ENCODE results near the gene USH2A. TPM values are rescaled to one million over a fixed set of nuclear protein-coding genes. Genes with fewer than 3 reads are reported as not detected.

The USH2A gene
- polyA plus RNA-seq, 1 donor from 2014 or later = not detected

DNA sequence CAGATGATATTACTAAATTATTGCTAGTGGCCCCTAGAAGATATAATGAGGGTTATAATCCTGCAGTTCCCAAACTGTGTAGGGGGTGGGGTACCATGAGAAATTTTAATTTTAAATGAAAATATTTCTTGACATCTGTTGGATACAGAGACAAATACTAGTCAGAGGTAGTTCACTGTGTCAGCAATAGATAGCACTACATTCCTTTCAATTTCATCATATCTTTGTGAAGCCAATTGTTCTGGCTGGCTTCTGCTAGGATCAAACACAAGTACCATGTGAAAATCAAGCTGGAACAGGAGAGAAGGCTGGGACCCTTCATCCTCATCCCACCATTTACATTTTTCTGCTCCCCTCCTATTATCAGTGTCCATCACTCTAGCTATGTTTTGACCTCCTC, 208.1 kb downstream of the USH2A start:
- no peaks in the 10 kb centered on the region for H3K36me3 Mint-ChIP-seq
- H3K4me1 Mint-ChIP-seq = no peaks in the 10 kb centered on the region
- no peak overlapping the region for H3K27ac Mint-ChIP-seq
- H3K4me3 Mint-ChIP-seq = no peak overlapping the region
- peaks cover 3% of the 10 kb centered on the region for H3K27me3 Mint-ChIP-seq
- H3K9me3 Mint-ChIP-seq = peaks cover 0 to 2% (median 0%) of the 10 kb centered on the region in 3 donors

DNA sequence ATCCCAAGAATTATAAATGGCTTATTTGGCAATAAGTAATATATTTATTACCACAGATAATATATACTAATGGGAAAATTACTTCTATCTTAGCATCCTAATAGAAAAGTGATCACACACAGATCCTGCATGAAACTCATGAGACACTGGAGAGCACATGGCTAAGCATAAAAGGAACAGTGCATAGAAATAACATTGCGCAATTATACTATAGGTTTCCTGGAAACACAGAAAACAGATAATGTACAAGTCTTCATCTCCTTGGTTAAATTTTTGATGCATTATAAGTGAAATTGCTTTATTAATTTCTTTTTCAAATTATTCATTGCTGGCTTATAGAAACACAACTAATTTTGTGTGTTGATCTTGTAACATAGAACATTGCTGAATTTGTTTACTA, 210.4 kb downstream of the USH2A start:
- Mint-ChIP-seq H3K36me3 (no peaks in the 10 kb centered on the region), H3K4me3 (no peak overlapping the region), H3K27ac (no peak overlapping the region), H3K4me1 (no peaks in the 10 kb centered on the region), H3K27me3 (peaks cover 3% of the 10 kb centered on the region), H3K9me3 (peaks cover 0 to 2% (median 0%) of the 10 kb centered on the region in 3 donors)

DNA sequence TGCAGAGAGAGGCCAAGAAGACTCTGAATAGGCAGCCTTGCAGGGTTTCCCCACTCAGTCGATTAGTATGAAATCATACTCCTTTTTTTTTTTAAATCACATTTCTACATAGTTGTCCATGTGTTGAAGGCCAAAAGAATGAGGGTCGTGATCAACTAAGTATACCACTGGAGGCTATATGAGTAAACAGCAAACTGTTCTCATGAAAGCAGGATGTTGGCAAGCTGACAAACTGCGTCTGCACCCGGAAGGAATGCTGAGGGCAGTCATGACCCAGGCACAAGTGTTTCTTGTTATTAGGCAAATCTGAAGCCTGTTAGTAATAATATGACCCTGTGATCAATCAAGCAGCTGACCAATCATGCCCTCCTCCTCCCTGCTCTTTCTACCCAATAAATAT, 213.2 kb downstream of the USH2A start:
- peaks cover 3% of the 10 kb centered on the region for H3K27me3 Mint-ChIP-seq
- no peaks in the 10 kb centered on the region for H3K4me1 Mint-ChIP-seq
- H3K27ac Mint-ChIP-seq = no peak overlapping the region
- H3K9me3 Mint-ChIP-seq = peaks cover 0 to 2% (median 0%) of the 10 kb centered on the region in 3 donors
- no peaks in the 10 kb centered on the region for H3K36me3 Mint-ChIP-seq
- H3K4me3 Mint-ChIP-seq = no peak overlapping the region

DNA sequence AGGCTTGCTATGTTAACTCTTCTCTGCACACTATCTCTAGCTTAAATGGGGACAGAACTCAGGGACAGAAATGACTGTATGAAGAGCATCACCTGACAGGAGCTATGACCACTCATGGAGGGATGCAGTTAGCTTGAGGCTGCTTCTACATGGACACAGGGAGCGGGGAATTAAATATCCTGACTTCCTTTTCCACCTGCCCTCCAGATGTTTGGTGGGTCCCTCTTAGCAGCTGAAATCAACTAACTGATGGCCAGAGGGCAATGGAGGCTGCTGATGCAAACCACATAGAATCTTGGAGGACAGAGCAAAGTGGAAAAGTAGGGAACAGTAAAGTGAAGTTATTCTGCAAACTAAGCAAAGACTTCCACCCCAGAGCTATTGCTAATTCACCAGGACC, 214.1 kb downstream of the USH2A start:
- H3K27me3 Mint-ChIP-seq = peaks cover 3% of the 10 kb centered on the region
- no peaks in the 10 kb centered on the region for H3K36me3 Mint-ChIP-seq
- H3K9me3 Mint-ChIP-seq = peaks cover 0 to 2% (median 0%) of the 10 kb centered on the region in 3 donors
- no peaks in the 10 kb centered on the region for H3K4me1 Mint-ChIP-seq
- H3K27ac Mint-ChIP-seq = no peak overlapping the region
- no peak overlapping the region for H3K4me3 Mint-ChIP-seq

DNA sequence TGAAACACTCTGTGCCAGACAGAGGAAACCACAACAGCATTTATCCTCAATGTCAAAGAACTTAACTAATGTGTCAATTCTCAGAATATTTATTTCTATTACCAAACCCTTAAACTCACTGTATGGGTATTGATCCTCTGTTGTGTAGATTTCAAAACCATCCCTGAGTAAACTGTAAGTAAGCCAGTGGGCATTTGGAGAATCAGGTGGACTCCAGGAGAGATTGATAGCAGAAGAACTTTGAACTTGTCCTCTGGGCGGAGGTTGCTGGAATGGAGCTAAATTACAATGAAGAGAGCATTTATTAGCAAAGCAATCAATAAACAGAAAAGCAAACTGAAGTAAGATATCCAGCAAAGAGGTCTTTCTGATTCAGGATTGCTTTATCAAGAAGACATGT, 216.1 kb downstream of the USH2A start:
- Mint-ChIP-seq H3K4me1 (no peaks in the 10 kb centered on the region), H3K27ac (no peak overlapping the region), H3K27me3 (peaks cover 3% of the 10 kb centered on the region), H3K9me3 (peaks cover 0 to 1% (median 0%) of the 10 kb centered on the region in 3 donors), H3K4me3 (no peak overlapping the region), H3K36me3 (no peaks in the 10 kb centered on the region)

DNA sequence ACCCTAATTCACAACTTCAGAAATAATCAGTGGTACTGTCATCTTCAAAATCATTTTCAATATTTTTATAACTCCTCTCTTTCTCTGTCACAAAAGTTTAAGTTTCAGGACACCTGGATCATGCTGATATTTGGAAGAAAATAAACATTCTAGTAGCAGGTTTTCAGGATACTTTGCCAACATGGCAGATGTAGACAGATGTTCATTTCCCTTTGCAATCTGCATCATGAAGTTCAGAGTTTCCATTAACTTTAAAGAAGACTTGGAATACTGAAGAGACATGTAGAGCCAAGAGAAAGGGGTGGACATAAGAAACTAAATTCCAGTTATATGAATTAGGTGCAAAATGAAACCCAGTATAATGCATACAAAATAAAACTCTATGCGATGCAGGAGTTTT, 218.1 kb downstream of the USH2A start:
- Mint-ChIP-seq H3K9me3 (peaks cover 0 to 1% (median 0%) of the 10 kb centered on the region in 3 donors), H3K36me3 (no peaks in the 10 kb centered on the region), H3K27ac (no peak overlapping the region), H3K4me3 (no peak overlapping the region), H3K4me1 (no peaks in the 10 kb centered on the region), H3K27me3 (no peaks in the 10 kb centered on the region)

DNA sequence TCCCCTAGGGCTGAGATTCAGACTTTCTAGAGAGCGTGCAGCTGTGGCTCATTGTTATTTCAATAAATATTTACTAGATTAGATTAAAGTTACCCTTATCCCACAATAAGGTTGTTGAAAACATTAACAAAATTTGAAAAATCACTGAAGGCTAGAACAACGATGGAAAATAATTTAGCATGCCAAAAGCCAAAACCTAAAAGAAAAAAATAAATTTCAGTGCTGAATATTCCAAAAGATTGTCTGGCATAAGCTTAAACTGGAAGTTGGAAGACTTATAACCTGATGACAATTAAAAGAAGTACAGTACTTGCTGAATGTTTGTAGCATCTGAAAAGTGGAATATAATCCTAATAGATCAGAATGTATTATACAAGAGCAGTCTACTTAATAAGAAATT, 221.3 kb downstream of the USH2A start:
- Mint-ChIP-seq H3K4me1 (no peaks in the 10 kb centered on the region), H3K27ac (no peak overlapping the region), H3K36me3 (no peaks in the 10 kb centered on the region), H3K4me3 (no peak overlapping the region), H3K27me3 (no peaks in the 10 kb centered on the region), H3K9me3 (peaks cover 0 to 1% (median 0%) of the 10 kb centered on the region in 3 donors)

DNA sequence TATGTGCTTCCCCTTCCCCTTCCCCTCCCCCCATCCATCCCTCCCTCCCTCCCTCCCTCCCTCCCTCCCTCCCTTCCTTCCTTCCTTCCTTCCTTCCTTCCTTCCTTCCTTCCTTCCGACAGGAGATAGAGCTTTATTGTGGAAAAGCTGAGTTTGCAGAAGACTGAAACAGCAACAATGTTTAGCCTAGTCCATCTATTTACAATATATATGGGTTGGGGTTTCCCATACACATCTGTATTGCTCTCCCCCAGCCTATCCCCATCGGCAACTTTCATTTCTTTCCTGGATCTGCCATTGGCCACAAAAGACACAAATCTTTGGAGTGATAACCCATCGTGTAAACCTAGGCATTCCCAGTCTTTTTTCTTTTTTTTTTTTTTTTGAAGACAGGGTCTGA, 222.3 kb downstream of the USH2A start:
- Mint-ChIP-seq H3K27ac (no peak overlapping the region), H3K36me3 (no peaks in the 10 kb centered on the region), H3K4me3 (no peak overlapping the region), H3K9me3 (peaks cover 0 to 1% (median 0%) of the 10 kb centered on the region in 3 donors), H3K27me3 (no peaks in the 10 kb centered on the region), H3K4me1 (no peaks in the 10 kb centered on the region)

DNA sequence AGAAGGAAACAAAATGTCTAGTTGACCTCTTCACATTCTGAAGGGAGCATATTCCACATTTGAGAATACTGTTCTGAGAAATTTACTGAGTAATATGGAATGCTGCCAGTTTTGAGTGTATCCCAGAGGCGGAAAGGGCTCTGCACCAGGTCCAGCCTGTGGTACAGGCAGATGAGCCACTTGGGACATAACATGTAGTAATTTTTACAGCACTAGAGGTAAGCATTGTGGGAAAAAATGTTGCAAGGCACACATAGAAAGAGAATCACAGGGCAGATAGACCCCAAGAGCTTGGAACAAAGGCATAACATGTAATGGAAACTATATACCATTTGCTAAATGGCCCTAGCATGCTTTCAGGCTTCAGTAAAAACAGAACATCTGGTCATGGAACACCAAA, 228.5 kb downstream of the USH2A start:
- Mint-ChIP-seq H3K4me3 (no peak overlapping the region), H3K27me3 (no peaks in the 10 kb centered on the region), H3K36me3 (no peaks in the 10 kb centered on the region), H3K4me1 (no peaks in the 10 kb centered on the region), H3K27ac (no peak overlapping the region), H3K9me3 (peaks cover 0 to 2% (median 0%) of the 10 kb centered on the region in 3 donors)

DNA sequence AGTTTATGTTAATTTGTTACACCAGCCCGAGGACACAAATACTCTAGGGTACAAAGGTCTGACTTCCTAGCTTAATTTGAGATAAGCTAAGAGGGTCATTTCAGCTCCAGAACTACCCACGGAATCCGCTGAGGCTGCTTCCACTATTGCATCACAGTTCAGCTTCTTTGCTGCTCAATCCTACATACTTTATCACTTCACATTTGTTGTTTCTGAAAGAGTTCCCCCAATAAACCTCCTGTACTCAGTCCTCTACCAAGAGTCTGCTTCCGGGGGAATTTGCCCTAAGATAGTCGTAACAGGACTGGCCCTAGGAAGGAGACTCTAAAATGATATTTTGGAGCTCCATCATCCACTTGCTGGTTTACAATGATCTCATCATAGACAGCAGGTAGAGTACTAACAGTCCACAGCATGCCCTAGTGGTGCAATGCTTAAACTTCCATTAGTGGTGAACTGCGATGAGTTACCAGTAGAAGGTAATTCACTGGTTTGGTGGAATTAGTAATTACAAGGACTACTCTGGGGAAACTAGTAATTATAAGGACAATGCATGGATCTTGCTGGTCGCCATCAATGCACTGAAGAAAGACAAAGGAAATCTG, 229.3 kb downstream of the USH2A start:
- H3K27me3 Mint-ChIP-seq = no peaks in the 10 kb centered on the region
- no peak overlapping the region for H3K4me3 Mint-ChIP-seq
- H3K9me3 Mint-ChIP-seq = peaks cover 0 to 2% (median 0%) of the 10 kb centered on the region in 3 donors
- no peaks in the 10 kb centered on the region for H3K4me1 Mint-ChIP-seq
- H3K27ac Mint-ChIP-seq = no peak overlapping the region
- no peaks in the 10 kb centered on the region for H3K36me3 Mint-ChIP-seq

DNA sequence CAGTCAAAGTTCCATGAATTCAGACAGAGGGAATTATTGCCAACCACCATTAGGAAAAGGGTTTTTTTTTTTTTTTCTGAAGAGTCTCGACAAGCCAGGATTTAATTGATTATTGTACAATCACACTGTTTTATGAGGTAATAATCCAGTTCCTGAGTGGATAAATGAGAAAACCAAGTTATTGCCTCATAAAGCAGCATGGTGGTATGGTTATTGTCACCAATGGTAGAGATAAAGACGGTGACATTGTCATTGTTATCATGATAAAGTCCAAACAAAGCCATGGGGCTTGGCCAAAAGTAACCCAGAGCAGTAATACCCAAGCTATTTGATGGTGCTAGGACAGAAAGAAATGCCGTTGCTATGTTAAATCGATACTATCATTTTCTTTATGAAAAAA, 232.8 kb downstream of the USH2A start:
- H3K27ac Mint-ChIP-seq = no peak overlapping the region
- no peaks in the 10 kb centered on the region for H3K27me3 Mint-ChIP-seq
- H3K9me3 Mint-ChIP-seq = peaks cover 0 to 3% (median 3%) of the 10 kb centered on the region in 3 donors
- H3K4me3 Mint-ChIP-seq = no peak overlapping the region
- no peaks in the 10 kb centered on the region for H3K36me3 Mint-ChIP-seq
- H3K4me1 Mint-ChIP-seq = no peaks in the 10 kb centered on the region

DNA sequence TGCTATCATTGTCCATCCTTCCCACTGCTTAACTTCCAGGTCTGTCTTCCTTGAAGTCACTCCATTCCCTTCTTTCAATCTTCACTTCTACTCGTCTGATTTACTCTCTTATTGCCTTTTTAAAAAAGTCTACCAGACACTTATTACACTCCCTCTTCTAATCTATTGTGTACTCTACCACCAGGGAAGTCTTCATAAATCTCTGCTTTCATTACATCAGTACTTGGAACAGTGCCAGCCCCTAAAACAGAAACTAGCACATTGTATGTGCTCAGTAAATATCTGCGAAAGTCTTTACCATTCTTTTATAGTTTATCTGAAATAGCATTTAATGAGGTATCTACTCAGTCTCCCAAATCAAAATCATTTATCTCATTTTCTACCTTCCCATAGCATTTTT, 236.4 kb downstream of the USH2A start:
- H3K36me3 Mint-ChIP-seq = no peaks in the 10 kb centered on the region
- H3K4me3 Mint-ChIP-seq = no peak overlapping the region
- H3K27ac Mint-ChIP-seq = no peak overlapping the region
- no peaks in the 10 kb centered on the region for H3K27me3 Mint-ChIP-seq
- H3K4me1 Mint-ChIP-seq = no peaks in the 10 kb centered on the region
- H3K9me3 Mint-ChIP-seq = peaks cover 0 to 3% (median 1%) of the 10 kb centered on the region in 3 donors

DNA sequence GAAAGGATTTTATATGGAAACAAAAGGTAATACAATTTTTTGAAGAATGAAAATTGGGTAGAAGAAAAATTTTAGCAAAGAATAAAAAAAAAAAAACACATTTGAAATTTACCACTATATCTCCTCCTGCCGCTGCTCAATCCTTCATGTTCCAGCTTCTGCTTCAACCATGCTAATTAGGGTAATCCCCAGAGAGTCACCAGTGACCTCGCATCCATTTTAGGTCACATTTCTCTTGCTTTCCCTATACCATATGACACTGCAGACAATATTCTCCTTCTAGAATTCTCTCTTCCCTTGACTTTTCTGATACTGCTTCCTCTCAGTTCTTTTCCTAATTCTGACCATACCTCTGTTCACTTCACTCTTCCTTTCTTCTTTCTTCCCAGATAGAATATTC, 237.1 kb downstream of the USH2A start:
- peaks cover 1% of the 10 kb centered on the region for H3K36me3 Mint-ChIP-seq
- H3K9me3 Mint-ChIP-seq = peaks cover 0 to 3% (median 1%) of the 10 kb centered on the region in 3 donors
- H3K27me3 Mint-ChIP-seq = no peaks in the 10 kb centered on the region
- H3K27ac Mint-ChIP-seq = no peak overlapping the region
- no peaks in the 10 kb centered on the region for H3K4me1 Mint-ChIP-seq
- H3K4me3 Mint-ChIP-seq = no peak overlapping the region

DNA sequence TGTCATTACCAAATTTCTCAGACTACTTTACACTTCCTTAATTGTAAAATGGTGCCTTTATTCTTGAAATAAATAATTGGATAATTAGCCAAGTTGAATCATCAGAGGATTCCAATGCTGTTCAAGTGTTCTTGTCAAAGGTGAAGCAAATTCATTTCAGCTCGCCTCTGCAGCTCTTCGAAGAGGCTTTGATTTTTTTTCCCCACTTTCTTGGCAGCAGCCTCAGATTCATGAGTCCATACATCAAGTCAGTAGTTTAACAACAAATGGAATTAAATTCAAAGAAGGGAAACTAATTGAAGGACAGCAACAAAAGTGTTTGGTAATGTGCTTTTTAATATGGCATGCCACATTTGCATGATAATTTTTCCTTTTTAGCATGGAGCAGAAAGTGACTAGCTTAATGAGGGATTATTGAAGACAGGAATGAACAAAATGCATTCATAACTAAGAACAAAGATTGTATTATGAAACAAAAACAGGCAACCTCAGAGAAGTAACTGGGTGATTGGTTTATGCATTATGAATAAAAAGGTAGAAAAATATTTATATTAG, 239.0 kb downstream of the USH2A start:
- H3K27ac Mint-ChIP-seq = no peak overlapping the region
- H3K4me3 Mint-ChIP-seq = no peak overlapping the region
- no peaks in the 10 kb centered on the region for H3K27me3 Mint-ChIP-seq
- no peaks in the 10 kb centered on the region for H3K4me1 Mint-ChIP-seq
- peaks cover 0 to 3% (median 1%) of the 10 kb centered on the region in 3 donors for H3K9me3 Mint-ChIP-seq
- peaks cover 1% of the 10 kb centered on the region for H3K36me3 Mint-ChIP-seq

DNA sequence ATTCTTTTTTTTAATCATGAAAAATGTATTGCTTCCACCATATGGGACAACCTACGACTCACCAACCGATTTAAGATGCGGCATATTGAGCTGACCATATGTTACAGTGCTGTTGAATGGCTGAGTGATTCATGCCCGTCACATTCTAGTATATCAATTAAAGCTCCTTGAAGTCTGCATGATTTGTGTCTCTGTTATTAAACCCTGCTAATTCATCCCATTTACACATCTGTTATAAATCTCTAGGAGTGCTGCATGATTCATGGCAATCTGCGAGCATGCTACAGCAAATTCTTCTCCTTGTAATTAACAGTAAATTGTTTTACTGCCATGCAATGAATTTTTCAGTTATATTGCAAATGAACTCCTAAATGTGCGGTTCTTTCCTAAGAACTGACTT, 239.8 kb downstream of the USH2A start:
- Mint-ChIP-seq H3K36me3 (peaks cover 1% of the 10 kb centered on the region), H3K9me3 (peaks cover 0 to 3% (median 1%) of the 10 kb centered on the region in 3 donors), H3K4me1 (no peaks in the 10 kb centered on the region), H3K27me3 (no peaks in the 10 kb centered on the region), H3K27ac (no peak overlapping the region), H3K4me3 (no peak overlapping the region)

DNA sequence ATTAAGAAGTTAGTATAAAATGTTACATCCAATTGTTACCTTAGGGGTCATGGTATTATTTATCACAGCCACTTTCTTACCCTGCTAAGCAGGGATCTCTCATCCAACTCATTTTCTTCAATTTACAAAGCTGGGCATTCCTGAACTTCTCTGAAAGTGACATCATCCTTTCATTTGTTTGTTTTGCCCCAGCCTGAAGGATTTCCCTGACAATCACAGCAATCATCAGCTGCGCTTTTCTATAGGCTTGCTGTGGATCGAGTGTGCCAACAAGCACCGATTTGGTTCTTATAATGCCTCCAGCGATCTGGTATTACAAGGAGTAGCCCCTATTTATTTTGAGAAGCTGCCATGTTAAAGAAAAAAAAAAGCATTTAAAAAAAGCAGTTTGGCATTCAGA, 240.2 kb downstream of the USH2A start:
- peaks cover 1% of the 10 kb centered on the region for H3K36me3 Mint-ChIP-seq

More for the DNA sequence above, 240.2 kb downstream of the USH2A start:
- Mint-ChIP-seq H3K4me3 (no peak overlapping the region), H3K27me3 (no peaks in the 10 kb centered on the region), H3K4me1 (no peaks in the 10 kb centered on the region), H3K27ac (no peak overlapping the region), H3K9me3 (peaks cover 0 to 3% (median 1%) of the 10 kb centered on the region in 3 donors)
